Measurements from ENCODE around the gene CEMP1. TPM values are rescaled to one million over a fixed set of nuclear protein-coding genes. Genes with fewer than 3 reads are reported as not detected.
A peak's percentile ranks its signal among the peaks of the same experiment; 100 is the strongest.

CEMP1 gene
- total and polyA plus RNA-seq, 5 donors from 2014 or later, result 0.27 to 3.8 (median 3.7) TPM

GRCh38 chr16:2499890-2500429, 31.2 kb downstream of the CEMP1 start:
- H3K9me3 Mint-ChIP-seq, result peaks cover 0 to 2% (median 0%) of the 10 kb centered on the region in 7 donors
- peaks cover 5% of the 10 kb centered on the region for H3K4me1 ChIP-seq (ENCODE audit: control insufficient read depth, insufficient read depth, low read length, poor library complexity, severe bottlenecking)
- no peaks in the 10 kb centered on the region for H3K27me3 ChIP-seq (ENCODE audit: control insufficient read depth, insufficient read depth, low read length)
- peaks cover 0 to 2% (median 1%) of the 10 kb centered on the region in 4 donors for H3K4me1 Mint-ChIP-seq
- no peaks in the 10 kb centered on the region for H3K36me3 Mint-ChIP-seq
- peaks cover 3% of the 10 kb centered on the region for H3K36me3 ChIP-seq (ENCODE audit: control insufficient read depth, insufficient read depth, low read length)
- no peak overlapping the region for H3K4me3 ChIP-seq (ENCODE audit: low read depth, low read length)
- H3K27me3 Mint-ChIP-seq, result no peaks in the 10 kb centered on the region
- ATAC-seq (ENCODE audit: low read depth in 2 of 2) (no peak), DNase-seq (no peak)
- no peak overlapping the region for H3K27ac ChIP-seq (ENCODE audit: insufficient read depth, low read length, poor library complexity, severe bottlenecking)
- H3K9me3 ChIP-seq (ENCODE audit: control insufficient read depth in 2 of 2, low read length in 2 of 2), result no peaks in the 10 kb centered on the region
- H3K27ac Mint-ChIP-seq, result no peak overlapping the region
- H3K4me3 Mint-ChIP-seq, result peak overlapping the region in 1 of 4 donors; percentile 43

- ATAC-seq (ENCODE audit: low read depth in 2 of 2) (no peak), DNase-seq (no peak)
- no peaks in the 10 kb centered on the region for H3K9me3 ChIP-seq (ENCODE audit: control insufficient read depth in 2 of 2, low read length in 2 of 2)
- no peaks in the 10 kb centered on the region for H3K27me3 Mint-ChIP-seq
- peaks cover 3% of the 10 kb centered on the region for H3K36me3 ChIP-seq (ENCODE audit: control insufficient read depth, insufficient read depth, low read length)
- no peak overlapping the region for H3K27ac ChIP-seq (ENCODE audit: insufficient read depth, low read length, poor library complexity, severe bottlenecking)
- H3K4me3 Mint-ChIP-seq, result no peak overlapping the region
- peaks cover 5% of the 10 kb centered on the region for H3K4me1 ChIP-seq (ENCODE audit: control insufficient read depth, insufficient read depth, low read length, poor library complexity, severe bottlenecking)
- H3K4me3 ChIP-seq (ENCODE audit: low read depth, low read length), result no peak overlapping the region
- peaks cover 0 to 2% (median 1%) of the 10 kb centered on the region in 4 donors for H3K4me1 Mint-ChIP-seq
- no peak overlapping the region for H3K27ac Mint-ChIP-seq
- H3K36me3 Mint-ChIP-seq, result no peaks in the 10 kb centered on the region
- H3K27me3 ChIP-seq (ENCODE audit: control insufficient read depth, insufficient read depth, low read length), result no peaks in the 10 kb centered on the region
- peaks cover 0 to 2% (median 0%) of the 10 kb centered on the region in 7 donors for H3K9me3 Mint-ChIP-seq
These were observed 31.8 kb downstream of the CEMP1 start for GRCh38 chr16:2499454-2499853.

GRCh38 chr16:2498531-2499253, 32.5 kb downstream of the CEMP1 start:
- H3K4me3 Mint-ChIP-seq, result no peak overlapping the region
- no peaks in the 10 kb centered on the region for H3K9me3 ChIP-seq (ENCODE audit: control insufficient read depth in 2 of 2, low read length in 2 of 2)
- peaks cover 3% of the 10 kb centered on the region for H3K36me3 ChIP-seq (ENCODE audit: control insufficient read depth, insufficient read depth, low read length)
- H3K36me3 Mint-ChIP-seq, result no peaks in the 10 kb centered on the region
- no peak for ATAC-seq (ENCODE audit: low read depth in 2 of 2)
- no peaks in the 10 kb centered on the region for H3K27me3 Mint-ChIP-seq
- H3K4me1 ChIP-seq (ENCODE audit: control insufficient read depth, insufficient read depth, low read length, poor library complexity, severe bottlenecking), result peaks cover 5% of the 10 kb centered on the region
- H3K4me1 Mint-ChIP-seq, result peaks cover 0 to 2% (median 1%) of the 10 kb centered on the region in 4 donors
- H3K4me3 ChIP-seq (ENCODE audit: low read depth, low read length), result no peak overlapping the region
- no peaks in the 10 kb centered on the region for H3K27me3 ChIP-seq (ENCODE audit: control insufficient read depth, insufficient read depth, low read length)
- peaks cover 0 to 2% (median 0%) of the 10 kb centered on the region in 7 donors for H3K9me3 Mint-ChIP-seq
- no peak overlapping the region for H3K27ac ChIP-seq (ENCODE audit: insufficient read depth, low read length, poor library complexity, severe bottlenecking)
- DNase-seq, result no peak
- peak overlapping the region in 1 of 3 donors; percentile 38 for H3K27ac Mint-ChIP-seq

- Histone ChIP-seq H3K27me3 (ENCODE audit: control insufficient read depth, insufficient read depth, low read length) (no peaks in the 10 kb centered on the region), H3K4me3 (ENCODE audit: low read depth, low read length) (no peak overlapping the region), H3K27ac (ENCODE audit: insufficient read depth, low read length, poor library complexity, severe bottlenecking) (no peak overlapping the region), H3K4me1 (ENCODE audit: control insufficient read depth, insufficient read depth, low read length, poor library complexity, severe bottlenecking) (peaks cover 5% of the 10 kb centered on the region), H3K9me3 (ENCODE audit: control insufficient read depth in 2 of 2, low read length in 2 of 2) (no peaks in the 10 kb centered on the region), H3K36me3 (ENCODE audit: control insufficient read depth, insufficient read depth, low read length) (peaks cover 3% of the 10 kb centered on the region)
- Mint-ChIP-seq H3K36me3 (no peaks in the 10 kb centered on the region), H3K4me1 (peaks cover 0 to 2% (median 1%) of the 10 kb centered on the region in 4 donors), H3K4me3 (no peak overlapping the region), H3K27me3 (no peaks in the 10 kb centered on the region), H3K27ac (no peak overlapping the region), H3K9me3 (peaks cover 0 to 2% (median 0%) of the 10 kb centered on the region in 7 donors)
- no peak for DNase-seq
- no peak for ATAC-seq (ENCODE audit: low read depth in 2 of 2)
These were observed 33.3 kb downstream of the CEMP1 start for GRCh38 chr16:2497695-2498484.

- no peak for ATAC-seq (ENCODE audit: low read depth in 2 of 2)
- DNase-seq, result no peak
- no peak overlapping the region for H3K27ac ChIP-seq (ENCODE audit: insufficient read depth, low read length, poor library complexity, severe bottlenecking)
These were observed 34.0 kb downstream of the CEMP1 start for GRCh38 chr16:2497116-2497630.

GRCh38 chr16:2496223-2497115, 34.7 kb downstream of the CEMP1 start:
- Histone ChIP-seq H3K4me1 (ENCODE audit: control insufficient read depth, insufficient read depth, low read length, poor library complexity, severe bottlenecking) (peaks cover 5% of the 10 kb centered on the region), H3K36me3 (ENCODE audit: control insufficient read depth, insufficient read depth, low read length) (peaks cover 3% of the 10 kb centered on the region), H3K9me3 (ENCODE audit: control insufficient read depth in 2 of 2, low read length in 2 of 2) (no peaks in the 10 kb centered on the region), H3K27ac (ENCODE audit: insufficient read depth, low read length, poor library complexity, severe bottlenecking) (no peak overlapping the region), H3K4me3 (ENCODE audit: low read depth, low read length) (no peak overlapping the region), H3K27me3 (ENCODE audit: control insufficient read depth, insufficient read depth, low read length) (no peaks in the 10 kb centered on the region)
- ATAC-seq (ENCODE audit: low read depth in 2 of 2), result no peak
- Mint-ChIP-seq H3K27me3 (no peaks in the 10 kb centered on the region), H3K4me3 (no peak overlapping the region), H3K4me1 (peaks cover 0 to 2% (median 1%) of the 10 kb centered on the region in 4 donors), H3K9me3 (peaks cover 0 to 2% (median 0%) of the 10 kb centered on the region in 7 donors), H3K27ac (no peak overlapping the region), H3K36me3 (no peaks in the 10 kb centered on the region)
- DNase-seq, result no peak

More at GRCh38 chr16:2497116-2497630, 34.0 kb downstream of the CEMP1 start:
- H3K4me1 ChIP-seq (ENCODE audit: control insufficient read depth, insufficient read depth, low read length, poor library complexity, severe bottlenecking), result peaks cover 5% of the 10 kb centered on the region
- H3K27me3 Mint-ChIP-seq, result no peaks in the 10 kb centered on the region
- no peaks in the 10 kb centered on the region for H3K27me3 ChIP-seq (ENCODE audit: control insufficient read depth, insufficient read depth, low read length)
- no peaks in the 10 kb centered on the region for H3K9me3 ChIP-seq (ENCODE audit: control insufficient read depth in 2 of 2, low read length in 2 of 2)
- H3K36me3 Mint-ChIP-seq, result no peaks in the 10 kb centered on the region
- H3K4me1 Mint-ChIP-seq, result peaks cover 0 to 2% (median 1%) of the 10 kb centered on the region in 4 donors
- no peak overlapping the region for H3K4me3 Mint-ChIP-seq
- peaks cover 3% of the 10 kb centered on the region for H3K36me3 ChIP-seq (ENCODE audit: control insufficient read depth, insufficient read depth, low read length)
- no peak overlapping the region for H3K4me3 ChIP-seq (ENCODE audit: low read depth, low read length)
- H3K9me3 Mint-ChIP-seq, result peaks cover 0 to 2% (median 0%) of the 10 kb centered on the region in 7 donors
- no peak overlapping the region for H3K27ac Mint-ChIP-seq

- Mint-ChIP-seq H3K9me3 (no peaks in the 10 kb centered on the region), H3K36me3 (no peaks in the 10 kb centered on the region), H3K4me3 (no peak overlapping the region), H3K27me3 (no peaks in the 10 kb centered on the region), H3K4me1 (peaks cover 0 to 2% (median 0%) of the 10 kb centered on the region in 4 donors), H3K27ac (no peak overlapping the region)
- DNase-seq (no peak), ATAC-seq (ENCODE audit: low read depth in 2 of 2) (no peak)
- peaks cover 3% of the 10 kb centered on the region for H3K36me3 ChIP-seq (ENCODE audit: control insufficient read depth, insufficient read depth, low read length)
- H3K27me3 ChIP-seq (ENCODE audit: control insufficient read depth, insufficient read depth, low read length), result no peaks in the 10 kb centered on the region
- H3K9me3 ChIP-seq (ENCODE audit: control insufficient read depth in 2 of 2, low read length in 2 of 2), result no peaks in the 10 kb centered on the region
- no peaks in the 10 kb centered on the region for H3K4me1 ChIP-seq (ENCODE audit: control insufficient read depth, insufficient read depth, low read length, poor library complexity, severe bottlenecking)
- no peak overlapping the region for H3K4me3 ChIP-seq (ENCODE audit: low read depth, low read length)
- no peak overlapping the region for H3K27ac ChIP-seq (ENCODE audit: insufficient read depth, low read length, poor library complexity, severe bottlenecking)
These were observed 36.2 kb downstream of the CEMP1 start for GRCh38 chr16:2495041-2495440.

Measured in CD4-positive, CD25-positive, alpha-beta regulatory T cell (primary cell).